HG02973 (cell line): Measurements from ENCODE around the gene KLHL3.

Experiments used
- ATAC-seq: cut with Tn5 transposase; IDR thresholded peaks from one replicate; pipeline ENCODE4 v1.9.1; 2021; ENCODE audit warnings: moderate library complexity; ENCODE audit not compliant: unreplicated experiment

The KLHL3 gene

DNA sequence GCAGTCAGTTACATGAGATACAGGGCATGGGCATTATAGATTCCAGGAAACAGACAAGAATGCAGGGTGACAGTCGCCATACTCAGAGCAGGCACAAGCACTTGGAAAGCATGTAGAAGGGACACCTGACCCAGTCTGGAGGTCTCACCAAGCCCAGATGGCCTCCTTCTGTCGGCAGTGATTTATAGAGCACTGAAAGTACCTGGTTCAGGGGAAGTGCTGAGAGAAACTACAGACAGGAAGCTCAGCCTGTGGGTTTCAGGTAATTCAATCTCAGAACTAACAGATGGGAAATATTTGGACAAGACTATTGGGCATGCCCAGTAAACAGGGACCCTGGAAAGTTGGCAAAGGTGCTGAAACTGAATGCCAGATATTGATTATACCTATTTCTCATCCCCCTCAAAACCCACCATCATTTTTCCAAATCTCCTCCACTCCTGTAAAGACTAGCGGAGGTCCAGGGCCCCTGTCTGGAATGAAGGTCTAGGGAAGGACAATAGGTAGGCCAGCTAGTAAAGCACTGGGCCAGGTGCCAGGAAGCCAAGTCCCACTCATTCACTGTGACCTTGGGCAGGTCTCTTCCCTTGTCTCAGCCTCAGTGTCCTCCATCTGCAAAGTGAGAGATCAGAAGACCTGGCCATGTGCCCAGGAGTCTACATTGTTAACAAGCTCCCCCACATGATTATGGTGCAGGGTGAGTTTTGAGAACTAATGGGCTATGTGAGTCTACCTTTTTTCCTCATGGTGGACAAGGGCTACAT is 26.9 kb downstream of the KLHL3 start:
- no peak for ATAC-seq

DNA sequence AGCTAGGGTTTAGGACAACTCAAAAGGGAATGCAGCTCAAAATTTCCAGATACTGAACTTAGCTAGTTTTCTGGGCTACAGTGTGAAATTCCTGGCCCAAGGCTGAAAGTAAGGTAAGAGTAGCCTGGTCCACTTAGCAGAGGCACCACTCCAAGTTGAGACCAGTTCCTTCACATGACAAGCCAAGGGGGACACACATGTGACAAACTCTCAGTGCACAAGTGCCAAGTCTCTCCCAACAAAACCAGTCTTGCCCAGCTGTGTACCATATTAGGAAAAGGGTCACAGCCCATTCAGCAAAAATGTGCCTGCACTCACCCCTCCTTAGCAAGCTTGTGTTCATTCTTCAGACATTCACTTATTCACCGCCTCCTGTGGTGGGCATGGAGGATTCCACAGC is 27.8 kb downstream of the KLHL3 start:
- no peak for ATAC-seq

DNA sequence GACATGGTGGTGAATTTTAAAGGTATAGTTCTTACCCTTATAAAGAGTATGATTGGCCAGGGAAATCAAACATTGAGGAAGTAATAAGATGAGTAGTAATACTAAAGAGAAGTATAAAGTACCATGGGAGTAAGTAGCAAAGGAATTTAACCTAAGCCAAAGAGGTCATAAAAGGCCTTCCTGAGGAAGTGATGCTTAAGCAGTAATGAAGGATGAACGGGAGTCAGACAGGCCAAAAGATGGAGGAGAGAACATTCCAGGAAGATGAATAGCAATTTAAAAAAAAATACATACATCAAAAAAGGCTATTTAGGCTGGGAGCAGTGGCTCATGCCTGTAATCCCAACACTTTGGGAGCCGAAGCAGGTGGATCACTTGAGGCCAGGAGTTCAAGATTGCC is 29.0 kb downstream of the KLHL3 start:
- ATAC-seq = no peak

DNA sequence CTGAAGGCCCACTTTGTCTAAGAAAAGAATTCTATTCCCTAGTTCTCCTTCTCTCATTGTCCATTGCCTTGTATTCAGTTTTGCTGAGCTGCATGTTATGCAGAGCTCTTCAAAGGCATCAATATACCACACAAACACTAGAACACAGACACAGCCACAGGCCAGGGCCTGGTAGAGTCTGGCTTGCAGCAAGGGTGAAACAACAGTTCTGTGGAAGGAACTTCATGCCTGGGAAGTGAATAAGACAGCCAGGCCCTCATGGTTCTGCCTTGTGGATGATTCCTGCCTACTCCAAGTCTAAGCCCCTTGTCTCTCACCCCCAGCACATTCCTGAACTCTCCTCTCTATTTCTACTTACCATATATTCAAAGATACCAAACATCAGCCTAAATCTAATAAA is 30.8 kb downstream of the KLHL3 start:
- no peak for ATAC-seq

DNA sequence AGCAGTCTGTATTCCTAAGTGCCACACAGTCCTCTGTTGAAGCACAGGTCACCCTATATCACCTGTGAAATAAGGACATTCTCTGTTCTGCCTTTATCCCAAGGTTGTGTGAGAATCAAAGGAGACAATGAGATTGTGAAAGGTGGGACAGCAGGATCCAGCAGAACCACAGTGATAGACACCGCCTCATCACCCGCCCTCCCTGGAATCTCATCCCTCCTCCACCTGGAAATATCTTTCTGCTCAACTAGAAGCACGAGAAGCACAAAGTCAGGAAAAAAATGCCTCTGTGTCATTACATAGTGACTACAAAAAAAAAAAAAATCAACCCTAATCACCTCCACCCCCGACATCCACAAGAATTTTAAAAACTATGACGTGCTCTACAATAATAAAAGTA is 32.3 kb downstream of the KLHL3 start:
- no peak for ATAC-seq

DNA sequence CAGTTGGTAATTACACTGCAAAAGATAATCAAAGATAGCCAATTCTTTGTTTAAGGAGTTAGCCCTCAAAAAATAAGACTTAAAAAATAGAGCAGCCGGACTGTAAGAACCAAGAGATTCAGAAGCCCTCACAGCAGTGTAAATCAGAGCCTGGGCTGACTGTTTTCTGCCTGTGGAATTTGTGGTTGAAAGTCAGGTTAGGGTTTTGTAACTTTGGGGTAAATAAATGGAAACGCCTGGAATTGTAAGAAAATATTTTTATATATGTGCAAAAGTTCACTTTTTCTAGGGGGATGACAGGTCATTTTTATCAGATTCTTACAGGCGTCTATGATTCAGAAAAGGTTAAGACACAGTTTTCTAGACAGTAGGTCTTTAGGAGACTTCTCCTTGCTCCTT is 35.6 kb downstream of the KLHL3 start:
- ATAC-seq = no peak

DNA sequence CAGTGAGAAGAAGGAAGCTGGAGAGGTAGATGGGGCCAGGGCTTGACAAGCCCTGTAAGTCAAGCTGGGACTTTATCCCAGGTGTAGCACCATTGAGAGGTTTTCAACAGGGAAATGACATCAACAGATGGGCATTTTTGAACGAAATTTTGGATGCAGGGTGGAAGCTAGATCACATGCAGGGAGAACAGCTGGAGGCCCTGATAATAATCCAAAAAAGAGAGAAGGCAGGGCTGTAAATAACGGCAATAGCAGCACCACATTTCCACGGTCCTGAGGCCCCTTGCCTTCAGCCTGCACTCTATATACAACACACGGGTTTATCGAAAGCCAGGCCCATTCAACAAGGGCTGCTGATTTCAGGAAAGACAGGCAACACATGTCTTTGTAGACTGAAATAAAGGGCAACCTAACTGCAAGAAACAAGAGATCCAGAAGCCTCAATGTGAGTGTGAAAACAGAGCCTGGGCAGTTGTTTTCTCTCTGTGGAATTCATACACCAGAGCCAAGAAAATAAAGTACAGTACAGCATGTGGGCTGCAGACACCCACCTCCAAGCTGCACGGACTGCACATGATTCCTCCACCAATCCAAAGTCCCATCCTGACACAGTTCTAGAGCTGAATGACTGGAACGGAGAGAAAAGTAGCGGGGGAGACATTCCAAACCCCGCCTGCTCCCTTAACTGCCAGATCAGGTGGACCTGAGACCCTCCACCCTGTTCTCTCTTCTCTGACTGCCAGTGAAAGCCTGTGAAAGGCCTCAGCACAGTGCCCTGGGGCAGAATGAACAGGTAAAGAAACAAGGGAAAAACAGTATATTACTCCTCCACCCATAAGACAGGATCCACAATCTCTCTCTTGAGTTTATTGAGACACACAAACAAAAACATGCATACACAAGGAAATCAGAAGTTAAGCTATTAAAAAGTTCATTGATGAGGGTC is 36.3 kb downstream of the KLHL3 start:
- no peak for ATAC-seq

DNA sequence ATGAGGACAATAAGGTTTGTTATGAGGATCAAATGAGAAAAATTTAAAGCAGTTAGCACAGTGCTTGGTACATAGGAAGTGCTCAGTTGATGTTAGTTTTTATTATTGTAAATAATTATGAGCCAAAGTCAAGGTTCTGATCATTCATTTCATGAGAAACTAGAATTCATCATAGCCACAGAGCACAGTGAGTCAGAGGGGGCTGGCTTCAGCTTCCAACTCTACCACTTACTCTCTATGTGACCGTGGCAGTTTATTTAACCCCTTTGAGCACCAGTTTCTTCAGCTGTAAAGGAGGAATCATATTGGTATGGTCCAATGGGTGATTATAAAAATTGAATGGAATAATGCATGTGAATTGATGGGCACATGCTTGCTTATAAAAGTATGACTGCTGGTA is 39.4 kb downstream of the KLHL3 start:
- no peak for ATAC-seq

DNA sequence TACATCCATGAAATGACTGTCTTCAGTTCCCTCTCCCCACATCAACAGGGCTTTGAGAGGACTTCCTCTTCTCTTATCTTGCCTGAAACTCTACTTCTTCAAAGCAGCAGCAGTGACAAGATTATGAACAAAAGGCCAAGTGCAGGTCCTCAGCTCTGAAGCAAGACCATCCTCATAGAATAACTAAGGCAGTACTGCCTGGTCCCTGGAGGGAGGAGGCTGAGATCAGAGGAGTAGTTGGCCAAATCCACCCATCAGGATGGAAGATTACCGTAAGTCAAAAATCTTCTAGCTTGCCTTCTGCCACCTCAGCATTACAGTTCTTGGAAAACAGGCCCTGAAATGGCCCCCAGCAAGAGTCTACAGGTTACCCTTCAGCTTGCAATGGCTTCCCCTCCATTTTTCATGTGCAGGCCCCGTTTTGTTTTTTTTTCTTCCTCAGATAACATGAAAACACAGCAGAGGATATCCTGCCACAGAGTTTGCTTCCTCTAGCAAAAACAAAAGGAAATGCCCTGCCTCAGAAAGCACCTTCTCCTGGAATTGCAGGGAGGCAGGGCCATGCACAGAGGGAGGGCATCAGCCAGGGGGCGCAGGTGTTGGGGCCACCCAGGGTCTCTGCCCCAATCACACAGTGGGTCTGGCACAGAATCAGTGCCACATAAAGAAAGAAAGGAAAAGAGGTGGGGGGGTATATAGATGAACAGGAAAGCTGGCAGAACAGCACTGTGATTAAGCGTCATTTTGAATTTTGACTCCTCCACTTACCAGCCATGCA is 40.0 kb downstream of the KLHL3 start:
- ATAC-seq = no peak

DNA sequence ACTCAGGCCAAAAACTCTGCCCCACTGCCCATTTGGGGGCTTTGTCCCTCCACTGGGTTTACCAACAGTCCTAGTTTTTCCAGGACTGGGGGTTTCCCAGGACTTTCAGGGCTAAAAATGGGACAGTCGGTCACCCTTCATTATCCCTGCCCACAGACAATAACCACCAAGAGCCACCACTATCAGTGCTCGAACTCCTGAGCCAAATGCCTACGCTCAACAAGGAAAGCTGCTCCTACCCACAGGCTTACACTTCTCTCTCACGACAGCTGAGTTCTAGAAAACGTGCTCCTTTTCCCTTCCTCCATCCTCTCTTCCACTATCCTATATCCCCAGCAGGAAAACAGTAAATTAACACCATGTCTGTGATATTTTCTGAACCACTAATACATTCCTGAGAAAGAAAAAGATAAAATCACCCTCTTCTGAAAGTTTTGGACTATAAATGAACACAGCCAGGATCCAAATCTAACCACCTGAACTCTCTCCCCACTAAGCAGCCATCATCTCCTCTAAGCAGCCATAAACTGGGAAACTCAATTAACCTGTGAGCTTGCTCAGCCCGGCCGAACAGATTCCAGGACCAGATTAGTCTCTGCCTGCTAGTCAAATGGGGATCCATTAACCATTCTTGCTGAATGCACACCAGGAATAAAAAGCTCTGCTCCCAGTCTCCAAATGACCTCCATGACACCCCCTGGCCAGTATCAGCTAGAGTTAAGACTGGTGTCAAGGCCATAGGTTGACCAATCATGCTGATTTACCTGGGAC is 41.8 kb downstream of the KLHL3 start:
- no peak for ATAC-seq

DNA sequence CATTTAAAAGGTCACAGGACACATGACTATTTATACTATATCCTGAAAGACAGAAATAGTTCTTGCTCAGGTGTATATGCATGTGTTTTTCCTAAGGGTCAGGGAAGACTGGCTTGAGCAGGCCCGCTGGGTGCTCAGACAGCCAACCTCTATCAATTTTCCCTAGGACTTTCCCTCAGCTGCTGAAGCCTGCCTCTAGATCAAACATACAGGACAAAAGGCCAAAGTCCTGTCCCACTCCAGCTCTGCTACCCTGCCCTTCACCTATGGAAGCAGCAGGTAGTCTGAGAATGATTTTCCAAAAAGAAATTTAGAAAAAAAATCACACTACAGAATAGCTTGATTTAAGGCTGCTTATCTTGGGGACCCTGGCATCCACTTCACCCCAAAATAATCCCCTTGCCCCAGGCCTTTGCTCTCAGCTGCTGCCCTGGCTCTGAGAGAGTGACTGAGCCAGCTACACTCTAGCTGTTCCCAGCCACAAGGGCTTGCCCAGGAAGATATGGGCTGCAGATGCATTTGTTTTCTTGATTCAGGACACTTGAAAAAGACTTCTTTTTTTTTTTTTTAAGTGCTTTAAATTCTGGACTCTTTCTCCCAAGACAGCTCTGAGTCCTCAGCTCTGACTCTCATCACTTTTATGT is 42.5 kb downstream of the KLHL3 start:
- ATAC-seq = no peak

DNA sequence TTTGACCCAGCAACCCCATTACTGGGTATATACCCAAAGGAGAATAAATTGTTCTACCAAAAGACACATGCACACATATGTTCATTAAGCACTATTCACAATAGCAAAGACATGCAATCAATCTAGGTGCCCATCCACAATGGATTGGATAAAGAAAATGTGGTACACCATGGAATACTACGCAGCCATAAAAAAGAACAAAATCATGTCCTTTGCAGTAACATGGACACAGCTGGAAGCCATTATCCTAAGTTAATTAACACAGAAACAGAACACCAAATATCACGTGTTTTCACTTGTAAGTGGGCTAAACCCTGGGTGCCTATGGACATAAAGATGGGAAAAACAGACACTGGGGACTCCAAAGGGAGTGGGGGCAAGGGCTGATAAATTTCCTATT is 46.6 kb downstream of the KLHL3 start:
- ATAC-seq = no peak

DNA sequence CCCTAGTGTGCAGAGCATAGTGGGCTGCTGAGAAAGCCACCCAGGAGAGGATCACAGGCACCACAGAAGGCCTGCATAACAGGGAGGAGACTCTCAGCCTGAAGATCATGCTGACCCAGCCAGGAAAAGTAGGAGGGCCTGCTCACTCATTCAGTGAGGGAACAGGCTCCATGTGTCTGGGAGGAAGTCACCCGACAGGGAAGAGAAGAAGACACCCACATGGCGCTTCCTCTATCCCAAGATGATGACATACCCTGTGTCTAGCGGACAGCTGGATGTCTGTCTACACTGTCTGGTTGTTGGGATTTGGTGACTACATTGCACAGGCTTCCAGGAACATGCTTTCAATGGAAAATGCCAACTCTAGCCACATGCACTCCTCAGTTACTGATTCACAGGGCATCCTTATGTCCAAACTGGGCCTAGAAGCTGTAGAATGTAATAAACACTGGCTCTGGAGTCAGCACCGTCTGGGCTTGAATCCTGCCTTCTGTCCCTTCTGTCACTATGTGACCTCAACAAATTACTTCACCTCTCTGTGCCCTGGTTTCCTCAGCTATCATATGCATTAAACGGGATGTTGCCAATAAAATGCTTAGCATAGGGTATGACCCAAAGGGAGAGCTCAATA is 47.6 kb downstream of the KLHL3 start:
- ATAC-seq = no peak

DNA sequence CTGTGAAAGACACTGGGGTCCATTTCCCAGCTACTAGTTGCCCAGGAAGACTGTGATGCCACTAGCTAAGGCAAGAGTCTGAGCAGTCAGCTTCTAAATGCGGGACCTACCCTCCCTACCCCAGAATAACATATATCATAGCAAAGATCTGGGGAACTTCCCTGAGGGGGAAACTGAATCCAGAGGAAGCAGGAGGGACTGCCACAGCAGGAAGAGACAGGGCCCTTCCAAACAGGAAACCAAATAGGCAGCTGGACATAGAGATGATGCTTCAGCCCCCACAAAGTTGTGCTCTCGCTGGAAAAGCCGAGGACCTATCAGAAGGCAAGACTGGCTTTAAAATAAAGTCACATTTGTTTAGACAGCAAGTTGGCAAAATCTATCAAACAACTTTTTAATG is 51.1 kb downstream of the KLHL3 start:
- ATAC-seq = no peak

DNA sequence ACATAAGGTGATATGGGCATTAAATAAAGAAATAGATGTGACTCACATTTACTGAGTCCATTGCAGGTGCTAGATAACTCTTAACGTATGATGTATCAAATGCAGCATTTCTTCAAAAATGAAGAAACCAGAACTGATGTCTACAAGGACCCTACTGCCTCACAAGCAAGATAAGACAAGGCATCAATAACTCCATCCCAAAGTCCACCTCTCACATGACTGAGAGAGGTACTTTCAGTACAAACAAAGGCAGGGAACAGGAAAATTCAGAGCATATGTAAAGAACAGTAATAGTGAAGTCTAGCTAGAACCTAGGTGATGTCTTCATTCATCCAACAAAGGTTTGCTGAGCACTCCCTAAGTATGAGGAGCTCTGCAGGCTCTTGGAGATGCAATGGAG is 54.7 kb downstream of the KLHL3 start:
- no peak for ATAC-seq

DNA sequence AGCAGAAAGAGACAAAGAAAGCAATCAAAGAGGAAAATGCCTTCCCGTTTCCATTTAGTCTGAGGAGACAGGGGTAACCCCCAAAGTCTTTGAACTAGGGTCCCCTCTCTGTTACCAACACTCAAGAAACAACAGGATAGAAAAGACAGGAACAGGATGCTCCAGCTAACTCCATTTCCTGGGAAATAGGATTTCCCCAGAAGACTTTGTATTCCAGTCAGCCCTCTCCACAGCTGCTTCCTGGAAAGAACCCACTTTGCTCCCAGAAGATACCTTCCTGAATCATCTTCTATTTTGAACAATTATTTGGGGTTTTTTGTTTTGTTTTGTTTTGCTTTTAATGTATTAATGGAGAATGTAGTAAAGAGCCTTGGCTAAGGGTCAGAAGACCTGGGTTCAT is 56.0 kb downstream of the KLHL3 start:
- no peak for ATAC-seq

DNA sequence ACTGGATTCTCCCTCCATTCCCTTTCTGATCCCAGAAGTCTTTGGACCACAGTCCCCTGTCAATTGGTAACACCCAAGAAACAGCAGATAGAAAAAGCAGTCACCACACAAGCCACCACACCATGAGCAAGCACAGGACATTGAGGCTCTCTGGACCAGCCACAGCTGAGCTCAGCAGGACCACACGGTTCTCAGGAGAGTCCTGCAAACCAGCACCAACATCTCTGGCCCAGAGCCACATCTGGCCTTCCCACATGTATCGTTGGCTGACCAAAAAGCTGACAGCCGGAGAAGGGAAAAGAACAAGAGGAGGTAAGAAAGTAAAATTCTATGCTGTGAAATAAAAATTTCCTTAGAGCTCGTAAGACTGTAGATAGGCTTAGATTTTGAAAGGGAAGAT is 56.7 kb downstream of the KLHL3 start:
- ATAC-seq = no peak

DNA sequence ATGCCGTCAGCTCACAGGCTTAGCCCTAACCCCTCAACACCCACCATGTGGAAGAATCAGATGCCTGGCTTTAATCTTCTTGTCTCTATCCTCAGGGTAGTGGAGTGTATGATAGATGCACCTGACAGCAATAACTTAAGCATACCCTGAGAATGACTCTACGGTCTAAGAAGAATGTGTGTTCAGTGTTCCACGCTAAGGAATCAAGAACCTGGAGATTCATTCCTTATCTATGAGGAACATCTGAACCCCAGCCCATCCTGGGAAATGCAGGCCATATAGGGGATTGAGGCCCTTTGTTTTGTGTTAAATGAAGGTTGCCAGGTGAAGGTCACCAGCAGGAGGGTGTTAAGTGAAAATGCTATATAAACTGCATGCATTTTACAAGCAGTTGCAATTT is 63.0 kb downstream of the KLHL3 start:
- ATAC-seq = no peak

DNA sequence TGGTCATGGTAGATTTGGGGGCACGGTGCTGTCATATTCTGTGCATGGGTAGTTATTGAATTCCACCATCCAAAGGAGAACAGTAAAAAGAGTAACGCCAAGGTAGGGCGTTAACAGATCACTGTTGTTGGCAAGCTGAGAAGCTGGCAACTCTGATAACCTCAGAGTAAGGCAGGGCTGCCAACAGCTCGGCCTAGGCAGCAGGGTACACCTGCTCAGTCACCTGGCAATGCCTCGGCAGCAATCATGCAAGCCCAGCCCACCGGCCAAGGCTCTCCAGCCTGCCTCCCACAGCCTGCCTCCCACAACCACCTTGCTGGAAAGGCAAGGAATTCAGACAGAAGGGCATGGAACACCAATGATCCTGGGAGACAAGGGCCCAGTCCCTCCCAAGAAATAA is 63.9 kb downstream of the KLHL3 start:
- ATAC-seq = no peak

DNA sequence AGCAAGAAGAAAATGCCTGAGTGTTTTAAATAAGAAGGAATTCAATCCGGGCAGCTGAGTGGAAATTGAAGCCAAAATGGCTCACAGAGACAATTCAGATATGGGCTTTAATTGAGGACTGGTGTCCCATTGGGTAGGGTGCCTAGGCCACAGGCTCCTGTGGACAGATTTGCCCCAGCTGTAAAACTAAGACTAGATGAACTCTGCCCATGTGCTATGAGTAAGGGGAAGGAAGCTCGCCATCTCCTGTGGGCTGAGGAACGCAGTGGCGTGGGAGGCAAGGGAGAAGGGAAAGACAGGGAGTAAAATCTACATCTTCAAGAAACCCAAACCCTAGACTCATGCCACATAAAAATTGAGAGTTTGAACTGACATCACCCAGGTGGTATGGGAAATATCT is 66.1 kb downstream of the KLHL3 start:
- ATAC-seq = no peak
